ENCODE measurements around the gene GRK3.

GRK3 gene

GRCh38 chr22:25742918-25743708 lies 178.6 kb downstream of the GRK3 start:
- no peak for DNase-seq

GRCh38 chr22:25744694-25745093 lies 180.2 kb downstream of the GRK3 start:
- DNase-seq = no peak

- no peak for DNase-seq
These were observed 181.0 kb downstream of the GRK3 start for GRCh38 chr22:25745341-25746011.

- no peak for DNase-seq
These were observed 181.5 kb downstream of the GRK3 start for GRCh38 chr22:25746012-25746373.

GRCh38 chr22:25747245-25747944 lies 182.9 kb downstream of the GRK3 start:
- DNase-seq = no peak

- DNase-seq = no peak
These were observed 183.7 kb downstream of the GRK3 start for GRCh38 chr22:25748140-25748539.

- no peak for DNase-seq
These were observed 184.2 kb downstream of the GRK3 start for GRCh38 chr22:25748704-25749103.

GRCh38 chr22:25749420-25750169 lies 185.1 kb downstream of the GRK3 start:
- no peak for DNase-seq

- no peak for DNase-seq
These were observed 186.2 kb downstream of the GRK3 start for GRCh38 chr22:25750569-25751173.

GRCh38 chr22:25751174-25751581 lies 186.7 kb downstream of the GRK3 start:
- no peak for DNase-seq

- DNase-seq = no peak
These were observed 188.2 kb downstream of the GRK3 start for GRCh38 chr22:25752615-25753214.

- DNase-seq = no peak
These were observed 188.8 kb downstream of the GRK3 start for GRCh38 chr22:25753252-25753651.

- DNase-seq = no peak
These were observed 190.2 kb downstream of the GRK3 start for GRCh38 chr22:25754527-25755202.

- no peak for DNase-seq
These were observed 193.2 kb downstream of the GRK3 start for GRCh38 chr22:25757686-25758085.

GRCh38 chr22:25758316-25758715 lies 193.8 kb downstream of the GRK3 start:
- no peak for DNase-seq

GRCh38 chr22:25759825-25760231 lies 195.4 kb downstream of the GRK3 start:
- DNase-seq = no peak

GRCh38 chr22:25760294-25760693 lies 195.8 kb downstream of the GRK3 start:
- DNase-seq = no peak

- DNase-seq = no peak
These were observed 196.5 kb downstream of the GRK3 start for GRCh38 chr22:25760848-25761595.

GRCh38 chr22:25762147-25762546 lies 197.7 kb downstream of the GRK3 start:
- DNase-seq = no peak

- DNase-seq = no peak
These were observed 198.8 kb downstream of the GRK3 start for GRCh38 chr22:25763239-25763777.

All from CD4-positive, alpha-beta T cell treated with Interleukin-12 subunit alpha and Interleukin-12 subunit beta, for 1 hour (primary cell).